ENCODE data around the gene SLC29A3. TPM values are rescaled to one million over a fixed set of nuclear protein-coding genes. Genes with fewer than 3 reads are reported as not detected.

SLC29A3 gene
- total and polyA plus RNA-seq, 2 donors (not counting 1 experiment from before 2014, with no cell fraction given): 0.90 to 2.3 TPM

GRCh38 chr10:71325267-71325666 is 6.2 kb downstream of the SLC29A3 start:
- H3K36me3 ChIP-seq (ENCODE audit: control insufficient read depth, insufficient read depth, low read length): no peaks in the 10 kb centered on the region
- no peak overlapping the region for H3K9ac ChIP-seq (ENCODE audit: insufficient read depth, low read length)

DNA sequence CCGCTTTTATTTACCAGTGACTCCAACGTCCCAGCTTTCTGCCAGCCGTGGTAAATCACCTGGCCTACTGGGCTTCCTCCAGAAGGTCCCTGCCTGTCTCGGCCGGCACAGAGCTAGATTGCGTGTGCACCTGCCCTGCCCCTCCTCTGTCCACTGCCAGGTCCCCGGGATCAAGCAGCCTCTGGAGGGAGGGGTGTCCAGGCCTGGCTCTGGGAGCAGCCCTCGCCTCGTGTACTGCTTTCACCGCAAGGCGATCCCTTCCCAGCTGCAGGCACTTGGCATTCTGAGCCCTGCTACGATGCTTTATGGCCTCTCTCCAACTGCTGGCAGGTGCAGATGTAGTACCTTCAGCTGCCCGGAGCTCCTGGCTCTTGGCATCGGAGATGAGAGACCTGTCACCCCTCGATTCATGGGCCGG is 7.4 kb downstream of the SLC29A3 start:
- Histone ChIP-seq H3K79me2 (ENCODE audit: control insufficient read depth, insufficient read depth, low read length) (no peaks in the 10 kb centered on the region), H4K20me1 (ENCODE audit: control insufficient read depth, extremely low read depth, insufficient read depth, low read length) (no peaks in the 10 kb centered on the region), H3K27me3 (ENCODE audit: control insufficient read depth, insufficient read depth, low read length) (peaks cover 2% of the 10 kb centered on the region), H3K27ac (ENCODE audit: insufficient read depth, low read length) (no peak overlapping the region), H3K36me3 (ENCODE audit: control insufficient read depth, insufficient read depth, low read length) (no peaks in the 10 kb centered on the region), H2AFZ (ENCODE audit: low read length) (no peak overlapping the region), H3K4me3 (replicated peaks in 1 of 4; ENCODE audit: control extremely low read depth in 1 of 4, insufficient read depth in 1 of 4, low read depth in 3 of 4, low read length in 4 of 4) (no peak overlapping the region), H3K9ac (ENCODE audit: insufficient read depth, low read length) (no peak overlapping the region), H3K9me3 (ENCODE audit: control insufficient read depth, insufficient read depth, low read depth, low read length) (no peaks in the 10 kb centered on the region), H3K4me2 (ENCODE audit: extremely low read depth, insufficient read depth, low read length) (no peak overlapping the region), H3K4me1 (ENCODE audit: control insufficient read depth, extremely low read depth, insufficient read depth, low read length) (no peaks in the 10 kb centered on the region)
- DNase-seq (ENCODE audit: low read depth in 2 of 2): no peak
- TF ChIP-seq EZH2 (IDR thresholded peaks at IDR 0.05; ENCODE audit: low read length, missing control alignments): no peak
- TF ChIP-seq, protein P1, sequence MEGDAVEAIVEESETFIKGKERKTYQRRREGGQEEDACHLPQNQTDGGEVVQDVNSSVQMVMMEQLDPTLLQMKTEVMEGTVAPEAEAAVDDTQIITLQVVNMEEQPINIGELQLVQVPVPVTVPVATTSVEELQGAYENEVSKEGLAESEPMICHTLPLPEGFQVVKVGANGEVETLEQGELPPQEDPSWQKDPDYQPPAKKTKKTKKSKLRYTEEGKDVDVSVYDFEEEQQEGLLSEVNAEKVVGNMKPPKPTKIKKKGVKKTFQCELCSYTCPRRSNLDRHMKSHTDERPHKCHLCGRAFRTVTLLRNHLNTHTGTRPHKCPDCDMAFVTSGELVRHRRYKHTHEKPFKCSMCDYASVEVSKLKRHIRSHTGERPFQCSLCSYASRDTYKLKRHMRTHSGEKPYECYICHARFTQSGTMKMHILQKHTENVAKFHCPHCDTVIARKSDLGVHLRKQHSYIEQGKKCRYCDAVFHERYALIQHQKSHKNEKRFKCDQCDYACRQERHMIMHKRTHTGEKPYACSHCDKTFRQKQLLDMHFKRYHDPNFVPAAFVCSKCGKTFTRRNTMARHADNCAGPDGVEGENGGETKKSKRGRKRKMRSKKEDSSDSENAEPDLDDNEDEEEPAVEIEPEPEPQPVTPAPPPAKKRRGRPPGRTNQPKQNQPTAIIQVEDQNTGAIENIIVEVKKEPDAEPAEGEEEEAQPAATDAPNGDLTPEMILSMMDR (conservative IDR thresholded peaks at IDR 0.05 in 1 of 2, IDR thresholded peaks at IDR 0.05 in 1 of 2; ENCODE audit: low read depth in 1 of 2, low read length in 2 of 2): no peak

More at GRCh38 chr10:71325267-71325666, 6.2 kb downstream of the SLC29A3 start:
- no peaks in the 10 kb centered on the region for H4K20me1 ChIP-seq (ENCODE audit: control insufficient read depth, extremely low read depth, insufficient read depth, low read length)
- no peak overlapping the region for H3K27ac ChIP-seq (ENCODE audit: insufficient read depth, low read length)
- TF ChIP-seq, protein P1 (conservative IDR thresholded peaks at IDR 0.05 in 1 of 2, IDR thresholded peaks at IDR 0.05 in 1 of 2; ENCODE audit: low read depth in 1 of 2, low read length in 2 of 2): no peak
- TF ChIP-seq EZH2 (IDR thresholded peaks at IDR 0.05; ENCODE audit: low read length, missing control alignments): no peak
- no peak overlapping the region for H3K4me3 ChIP-seq (replicated peaks in 1 of 4; ENCODE audit: control extremely low read depth in 1 of 4, insufficient read depth in 1 of 4, low read depth in 3 of 4, low read length in 4 of 4)
- no peaks in the 10 kb centered on the region for H3K4me1 ChIP-seq (ENCODE audit: control insufficient read depth, extremely low read depth, insufficient read depth, low read length)
- no peak for DNase-seq (ENCODE audit: low read depth in 2 of 2)
- H2AFZ ChIP-seq (ENCODE audit: low read length): no peak overlapping the region
- H3K79me2 ChIP-seq (ENCODE audit: control insufficient read depth, insufficient read depth, low read length): no peaks in the 10 kb centered on the region
- H3K27me3 ChIP-seq (ENCODE audit: control insufficient read depth, insufficient read depth, low read length): peaks cover 2% of the 10 kb centered on the region
- H3K4me2 ChIP-seq (ENCODE audit: extremely low read depth, insufficient read depth, low read length): no peak overlapping the region
- H3K9me3 ChIP-seq (ENCODE audit: control insufficient read depth, insufficient read depth, low read depth, low read length): no peaks in the 10 kb centered on the region

DNA sequence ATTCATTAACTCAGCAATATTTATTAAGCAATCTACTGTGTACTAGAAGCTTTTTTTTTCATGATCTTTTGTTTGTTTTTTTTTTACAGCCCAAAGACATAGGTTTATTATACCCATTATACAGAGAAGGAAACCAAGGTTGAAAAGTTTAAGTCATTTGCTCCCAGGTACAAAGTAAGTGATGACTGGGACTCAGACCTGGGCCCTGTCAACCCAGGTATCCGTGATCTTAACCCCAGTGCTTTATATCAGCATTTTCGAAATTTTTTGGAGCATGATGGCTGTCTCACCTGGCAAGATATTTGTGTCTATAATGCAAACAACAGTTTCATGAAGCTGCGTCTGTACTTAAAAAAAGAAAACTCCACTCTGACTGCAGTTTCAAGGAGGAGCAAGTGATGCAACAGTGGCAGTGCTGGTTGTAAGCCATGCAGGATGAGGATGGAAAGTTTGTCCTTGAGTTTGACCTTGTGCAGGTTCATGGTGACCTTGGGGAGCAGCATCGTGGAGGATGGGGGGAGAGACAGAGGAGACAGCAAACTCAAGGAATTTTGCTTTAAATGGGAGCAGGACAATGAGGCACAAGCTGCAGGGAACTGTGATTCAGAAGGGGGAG is 11.8 kb downstream of the SLC29A3 start:
- Histone ChIP-seq H3K9ac (ENCODE audit: insufficient read depth, low read length) (no peak overlapping the region), H4K20me1 (ENCODE audit: control insufficient read depth, extremely low read depth, insufficient read depth, low read length) (no peaks in the 10 kb centered on the region), H3K27me3 (ENCODE audit: control insufficient read depth, insufficient read depth, low read length) (peaks cover 2% of the 10 kb centered on the region), H3K27ac (ENCODE audit: insufficient read depth, low read length) (no peak overlapping the region), H3K36me3 (ENCODE audit: control insufficient read depth, insufficient read depth, low read length) (no peaks in the 10 kb centered on the region), H3K4me3 (replicated peaks in 1 of 4; ENCODE audit: control extremely low read depth in 1 of 4, insufficient read depth in 1 of 4, low read depth in 3 of 4, low read length in 4 of 4) (no peak overlapping the region), H3K4me1 (ENCODE audit: control insufficient read depth, extremely low read depth, insufficient read depth, low read length) (no peaks in the 10 kb centered on the region), H3K4me2 (ENCODE audit: extremely low read depth, insufficient read depth, low read length) (no peak overlapping the region), H2AFZ (ENCODE audit: low read length) (no peak overlapping the region), H3K9me3 (ENCODE audit: control insufficient read depth, insufficient read depth, low read depth, low read length) (no peaks in the 10 kb centered on the region), H3K79me2 (ENCODE audit: control insufficient read depth, insufficient read depth, low read length) (no peaks in the 10 kb centered on the region)
- TF ChIP-seq, protein P1 (conservative IDR thresholded peaks at IDR 0.05 in 1 of 2, IDR thresholded peaks at IDR 0.05 in 1 of 2; ENCODE audit: low read depth in 1 of 2, low read length in 2 of 2): no peak
- no peak for TF ChIP-seq EZH2 (IDR thresholded peaks at IDR 0.05; ENCODE audit: low read length, missing control alignments)
- no peak for DNase-seq (ENCODE audit: low read depth in 2 of 2)
